Right ventricle myocardium superior (tissue), 1 donor: ENCODE data around the gene ZNF280C. TPM values are rescaled to one million over a fixed set of nuclear protein-coding genes. Genes with fewer than 3 reads are reported as not detected.

Experiments
- ATAC-seq: fragments of 200-7000 bp; cut with Tn5 transposase; one replicate; pipeline ENCODE4 v1.9.1; 2020; ENCODE audit warnings: mild to moderate bottlenecking; ENCODE audit not compliant: poor library complexity
- DNase-seq: peaks from one replicate; pipeline ENCODE4 v3.0.0-alpha.2; 2020
- intact Hi-C: fragments of 100-400 bp; cut with DNase I; formaldehyde crosslinking; loops from one replicate; pipeline ENCODE4 v1.11.2; 2022
- total RNA-seq: library from RNA; stranded (reverse); fragmentation: NEBNext Ultra II Directional; extraction: Animal tissue kit (Norgen Biotek cat#: 25700); gene quantifications from one replicate; pipeline ENCODE4 v1.2.1, GENCODE V29; 2021
- donor health status: DM: no; HTN: yes; CAD: no; lungs with severe emphysema.

Gene ZNF280C
- total RNA-seq, 1 donor from 2014 or later, result 1.0 TPM

GRCh38 chrX:130186651-130187050, 82.0 kb downstream of the ZNF280C start:
- DNase-seq, result no peak
- no peak for ATAC-seq
- intact Hi-C loops, result loop anchor here (5.0 kb wide), 1 partner anchor 104 kb away; no protein-coding TSS in a partner anchor

GRCh38 chrX:130184857-130185256, 83.8 kb downstream of the ZNF280C start:
- DNase-seq (no peak), ATAC-seq (no peak)
- intact Hi-C loops, result loop anchor here (5.0 kb wide), 1 partner anchor 103 kb away; no protein-coding TSS in a partner anchor

- intact Hi-C loops, result no loop called here
- ATAC-seq, result no peak
Measured at GRCh38 chrX:130184168-130184567, 84.5 kb downstream of the ZNF280C start.

GRCh38 chrX:130179579-130180215, 89.0 kb downstream of the ZNF280C start:
- intact Hi-C loops, result no loop called here
- no peak for ATAC-seq

More at GRCh38 chrX:130184168-130184567, 84.5 kb downstream of the ZNF280C start:
- no peak for DNase-seq

GRCh38 chrX:130179170-130179569, 89.5 kb downstream of the ZNF280C start:
- ATAC-seq (no peak), DNase-seq (no peak)
- intact Hi-C loops, result no loop called here

More at GRCh38 chrX:130179579-130180215, 89.0 kb downstream of the ZNF280C start:
- no peak for DNase-seq

GRCh38 chrX:130176942-130177341, 91.8 kb downstream of the ZNF280C start:
- intact Hi-C loops, result no loop called here
- ATAC-seq (no peak), DNase-seq (no peak)

- no peak for ATAC-seq
- DNase-seq, result no peak
- intact Hi-C loops, result no loop called here
Measured at GRCh38 chrX:130176354-130176776, 92.3 kb downstream of the ZNF280C start.

GRCh38 chrX:130174937-130175336, 93.8 kb downstream of the ZNF280C start:
- ATAC-seq, result no peak
- intact Hi-C loops, result no loop called here
- DNase-seq, result no peak

- DNase-seq, result peak; percentile 51
- ATAC-seq, result peak; percentile 83
- intact Hi-C loops, result no loop called here
Measured at GRCh38 chrX:130174045-130174704, 94.5 kb downstream of the ZNF280C start.

- DNase-seq (peak; percentile 54), ATAC-seq (peak; percentile 62)
- intact Hi-C loops, result no loop called here
Measured at GRCh38 chrX:130173190-130173895, 95.4 kb downstream of the ZNF280C start.

GRCh38 chrX:130172127-130172845, 96.4 kb downstream of the ZNF280C start:
- DNase-seq, result no peak
- no peak for ATAC-seq
- intact Hi-C loops, result no loop called here

- DNase-seq, result peak; percentile 42
- intact Hi-C loops, result no loop called here
- ATAC-seq, result peak; percentile 34
Measured at GRCh38 chrX:130171446-130172126, 97.1 kb downstream of the ZNF280C start, which contains the start of gene RAB33A. Gene RAB33A (plus strand): TSS chrX:130171962. CDS start chrX:130172063, 101 bp downstream.

- peak; percentile 62 for DNase-seq
- intact Hi-C loops, result no loop called here
Measured at GRCh38 chrX:130170752-130171445, 97.8 kb downstream of the ZNF280C start.

GRCh38 chrX:130167040-130167439, 101.7 kb downstream of the ZNF280C start:
- intact Hi-C loops, result no loop called here
- ATAC-seq (no peak), DNase-seq (no peak)

More at GRCh38 chrX:130170752-130171445, 97.8 kb downstream of the ZNF280C start:
- peak; percentile 54 for ATAC-seq

- intact Hi-C loops, result no loop called here
- ATAC-seq (no peak), DNase-seq (no peak)
Measured at GRCh38 chrX:130166503-130166777, 102.3 kb downstream of the ZNF280C start.

- peak; percentile 95 for DNase-seq
- peak; percentile 99 for ATAC-seq
- intact Hi-C loops, result no loop called here
Measured at GRCh38 chrX:130165703-130166502, 102.8 kb downstream of the ZNF280C start, which contains the start of gene AIFM1. Gene AIFM1 (minus strand): TSS chrX:130165841. CDS start chrX:130165656, 185 bp downstream.

- DNase-seq (no peak), ATAC-seq (no peak)
- intact Hi-C loops, result no loop called here
Measured at GRCh38 chrX:130165181-130165702, 103.5 kb downstream of the ZNF280C start.
